ENCODE results near the gene KLHL29. TPM values are rescaled to one million over a fixed set of nuclear protein-coding genes. Genes with fewer than 3 reads are reported as not detected.

Gene KLHL29
- polyA plus RNA-seq, 1 donor from 2014 or later: 42.4 TPM

DNA sequence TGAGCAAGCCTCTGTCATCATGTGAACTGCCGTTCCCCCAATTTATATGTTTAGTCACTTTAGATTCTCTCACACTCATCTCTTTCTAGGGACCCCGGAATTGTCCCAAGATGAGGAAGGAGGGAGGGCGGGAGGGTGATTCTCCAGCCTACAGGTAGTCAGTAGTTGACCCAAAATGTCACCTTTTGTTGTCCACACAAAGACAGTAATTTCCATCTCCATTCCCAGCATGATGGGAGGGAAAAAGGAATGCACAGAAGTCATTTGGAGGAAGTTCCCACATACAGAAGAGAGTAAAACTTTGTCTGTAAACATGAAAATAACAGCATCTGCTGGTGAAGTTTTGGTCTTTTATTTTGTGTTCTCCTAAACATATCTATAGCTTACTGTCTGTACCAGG, 222.9 kb downstream of the KLHL29 start:
- no peaks in the 10 kb centered on the region for H3K9me2 ChIP-seq (ENCODE audit: insufficient read depth, low read length)
- H3K4me2 ChIP-seq (ENCODE audit: low read length): no peak overlapping the region
- no peak overlapping the region for H2AFZ ChIP-seq (ENCODE audit: low read depth, low read length)
- no peaks in the 10 kb centered on the region for H3K36me3 ChIP-seq (ENCODE audit: insufficient read depth, low read length)
- peaks cover 5% of the 10 kb centered on the region for H3K9me3 ChIP-seq (ENCODE audit: low read length)
- H3K79me2 ChIP-seq (replicated peaks; ENCODE audit: insufficient read depth, low read length): no peaks in the 10 kb centered on the region
- H3F3A ChIP-seq (ENCODE audit: insufficient read depth, low read length, poor library complexity, severe bottlenecking): no peaks in the 10 kb centered on the region
- H3K4me3 ChIP-seq (ENCODE audit: low read length): no peak overlapping the region
- no peak for TF ChIP-seq RAD21 (conservative IDR thresholded peaks at IDR 0.05)
- H3K27ac ChIP-seq (ENCODE audit: low read length): no peak overlapping the region
- H4K20me1 ChIP-seq (ENCODE audit: insufficient read depth): no peaks in the 10 kb centered on the region
- no peak overlapping the region for H3K9ac ChIP-seq (ENCODE audit: low read length)
- H3K27me3 ChIP-seq (ENCODE audit: insufficient read depth, low read depth, low read length): no peaks in the 10 kb centered on the region

DNA sequence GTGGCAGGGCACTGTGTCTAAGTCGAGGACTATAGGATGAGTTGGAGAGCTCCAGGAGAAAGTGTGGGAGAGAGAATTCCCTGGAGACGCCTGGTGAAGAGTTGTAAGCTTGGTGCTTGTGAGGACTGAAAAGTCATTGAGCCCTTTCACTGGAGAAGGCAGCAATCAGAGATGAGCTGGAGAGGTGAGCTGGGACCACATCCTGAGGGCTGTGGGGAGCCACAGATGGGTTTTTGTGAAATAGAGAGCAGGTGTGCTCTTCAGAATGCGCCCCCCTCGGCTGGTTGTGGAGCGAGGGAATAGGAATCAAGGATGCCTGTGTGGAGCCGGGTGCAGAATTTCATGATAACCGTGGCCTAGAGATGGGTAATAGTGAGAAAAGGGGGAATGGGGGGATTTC, 224.3 kb downstream of the KLHL29 start:
- H3K27me3 ChIP-seq (ENCODE audit: insufficient read depth, low read depth, low read length): no peaks in the 10 kb centered on the region
- H3K79me2 ChIP-seq (replicated peaks; ENCODE audit: insufficient read depth, low read length): no peaks in the 10 kb centered on the region
- TF ChIP-seq MXI1 (conservative IDR thresholded peaks at IDR 0.05; ENCODE audit: poor library complexity, severe bottlenecking) (no peak), EZH2 (IDR thresholded peaks at IDR 0.05; ENCODE audit: borderline replicate concordance, insufficient read depth, low read length, poor library complexity, severe bottlenecking) (no peak), RAD21 (conservative IDR thresholded peaks at IDR 0.05) (no peak), EP300 (conservative IDR thresholded peaks at IDR 0.05; ENCODE audit: poor library complexity, severe bottlenecking) (no peak), POLR2AphosphoS5 (IDR thresholded peaks at IDR 0.05) (no peak), SMC3 (conservative IDR thresholded peaks at IDR 0.05; ENCODE audit: poor library complexity) (no peak), TAF1 (IDR thresholded peaks at IDR 0.05; ENCODE audit: low read depth) (no peak)
- TF ChIP-seq, protein P1, sequence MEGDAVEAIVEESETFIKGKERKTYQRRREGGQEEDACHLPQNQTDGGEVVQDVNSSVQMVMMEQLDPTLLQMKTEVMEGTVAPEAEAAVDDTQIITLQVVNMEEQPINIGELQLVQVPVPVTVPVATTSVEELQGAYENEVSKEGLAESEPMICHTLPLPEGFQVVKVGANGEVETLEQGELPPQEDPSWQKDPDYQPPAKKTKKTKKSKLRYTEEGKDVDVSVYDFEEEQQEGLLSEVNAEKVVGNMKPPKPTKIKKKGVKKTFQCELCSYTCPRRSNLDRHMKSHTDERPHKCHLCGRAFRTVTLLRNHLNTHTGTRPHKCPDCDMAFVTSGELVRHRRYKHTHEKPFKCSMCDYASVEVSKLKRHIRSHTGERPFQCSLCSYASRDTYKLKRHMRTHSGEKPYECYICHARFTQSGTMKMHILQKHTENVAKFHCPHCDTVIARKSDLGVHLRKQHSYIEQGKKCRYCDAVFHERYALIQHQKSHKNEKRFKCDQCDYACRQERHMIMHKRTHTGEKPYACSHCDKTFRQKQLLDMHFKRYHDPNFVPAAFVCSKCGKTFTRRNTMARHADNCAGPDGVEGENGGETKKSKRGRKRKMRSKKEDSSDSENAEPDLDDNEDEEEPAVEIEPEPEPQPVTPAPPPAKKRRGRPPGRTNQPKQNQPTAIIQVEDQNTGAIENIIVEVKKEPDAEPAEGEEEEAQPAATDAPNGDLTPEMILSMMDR (IDR thresholded peaks at IDR 0.05; ENCODE audit: poor library complexity, severe bottlenecking): no peak
- TF ChIP-seq, protein P2, sequence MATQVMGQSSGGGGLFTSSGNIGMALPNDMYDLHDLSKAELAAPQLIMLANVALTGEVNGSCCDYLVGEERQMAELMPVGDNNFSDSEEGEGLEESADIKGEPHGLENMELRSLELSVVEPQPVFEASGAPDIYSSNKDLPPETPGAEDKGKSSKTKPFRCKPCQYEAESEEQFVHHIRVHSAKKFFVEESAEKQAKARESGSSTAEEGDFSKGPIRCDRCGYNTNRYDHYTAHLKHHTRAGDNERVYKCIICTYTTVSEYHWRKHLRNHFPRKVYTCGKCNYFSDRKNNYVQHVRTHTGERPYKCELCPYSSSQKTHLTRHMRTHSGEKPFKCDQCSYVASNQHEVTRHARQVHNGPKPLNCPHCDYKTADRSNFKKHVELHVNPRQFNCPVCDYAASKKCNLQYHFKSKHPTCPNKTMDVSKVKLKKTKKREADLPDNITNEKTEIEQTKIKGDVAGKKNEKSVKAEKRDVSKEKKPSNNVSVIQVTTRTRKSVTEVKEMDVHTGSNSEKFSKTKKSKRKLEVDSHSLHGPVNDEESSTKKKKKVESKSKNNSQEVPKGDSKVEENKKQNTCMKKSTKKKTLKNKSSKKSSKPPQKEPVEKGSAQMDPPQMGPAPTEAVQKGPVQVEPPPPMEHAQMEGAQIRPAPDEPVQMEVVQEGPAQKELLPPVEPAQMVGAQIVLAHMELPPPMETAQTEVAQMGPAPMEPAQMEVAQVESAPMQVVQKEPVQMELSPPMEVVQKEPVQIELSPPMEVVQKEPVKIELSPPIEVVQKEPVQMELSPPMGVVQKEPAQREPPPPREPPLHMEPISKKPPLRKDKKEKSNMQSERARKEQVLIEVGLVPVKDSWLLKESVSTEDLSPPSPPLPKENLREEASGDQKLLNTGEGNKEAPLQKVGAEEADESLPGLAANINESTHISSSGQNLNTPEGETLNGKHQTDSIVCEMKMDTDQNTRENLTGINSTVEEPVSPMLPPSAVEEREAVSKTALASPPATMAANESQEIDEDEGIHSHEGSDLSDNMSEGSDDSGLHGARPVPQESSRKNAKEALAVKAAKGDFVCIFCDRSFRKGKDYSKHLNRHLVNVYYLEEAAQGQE (IDR thresholded peaks at IDR 0.05; ENCODE audit: borderline replicate concordance): no peak
- no peaks in the 10 kb centered on the region for H3F3A ChIP-seq (ENCODE audit: insufficient read depth, low read length, poor library complexity, severe bottlenecking)
- peaks cover 5% of the 10 kb centered on the region for H3K9me3 ChIP-seq (ENCODE audit: low read length)
- no peak overlapping the region for H3K4me3 ChIP-seq (ENCODE audit: low read length)
- H3K36me3 ChIP-seq (ENCODE audit: insufficient read depth, low read length): no peaks in the 10 kb centered on the region
- no peak overlapping the region for H3K4me2 ChIP-seq (ENCODE audit: low read length)
- H3K9me2 ChIP-seq (ENCODE audit: insufficient read depth, low read length): no peaks in the 10 kb centered on the region
- no peak overlapping the region for H2AFZ ChIP-seq (ENCODE audit: low read depth, low read length)
- no peaks in the 10 kb centered on the region for H4K20me1 ChIP-seq (ENCODE audit: insufficient read depth)
- H3K9ac ChIP-seq (ENCODE audit: low read length): no peak overlapping the region
- no peak overlapping the region for H3K27ac ChIP-seq (ENCODE audit: low read length)

DNA sequence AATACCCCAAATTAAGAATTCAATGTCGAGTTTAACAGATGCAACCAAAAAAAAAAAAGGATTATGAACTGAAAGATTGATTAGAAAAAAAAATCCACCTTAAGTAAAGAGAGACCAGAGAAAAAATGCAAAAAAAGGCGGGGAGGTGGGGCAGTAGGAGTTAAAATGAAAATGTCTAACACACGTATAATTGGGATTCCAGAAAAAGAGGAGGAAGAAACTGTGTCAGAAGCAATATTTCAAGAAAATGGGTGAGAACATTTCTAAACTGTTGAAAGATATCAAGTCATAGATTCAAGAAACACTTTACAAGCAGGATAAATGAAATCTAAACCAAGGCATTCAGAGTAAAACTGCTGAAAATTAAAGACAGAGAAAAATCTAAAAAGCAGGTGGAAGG, 226.9 kb downstream of the KLHL29 start:
- no peak overlapping the region for H3K4me2 ChIP-seq (ENCODE audit: low read length)
- H3F3A ChIP-seq (ENCODE audit: insufficient read depth, low read length, poor library complexity, severe bottlenecking): no peaks in the 10 kb centered on the region
- H3K9ac ChIP-seq (ENCODE audit: low read length): no peak overlapping the region
- H3K27me3 ChIP-seq (ENCODE audit: insufficient read depth, low read depth, low read length): no peaks in the 10 kb centered on the region
- H3K36me3 ChIP-seq (ENCODE audit: insufficient read depth, low read length): no peaks in the 10 kb centered on the region
- no peak overlapping the region for H3K4me3 ChIP-seq (ENCODE audit: low read length)
- H4K20me1 ChIP-seq (ENCODE audit: insufficient read depth): no peaks in the 10 kb centered on the region
- TF ChIP-seq TAF1 (IDR thresholded peaks at IDR 0.05; ENCODE audit: low read depth): no peak
- no peak for TF ChIP-seq RAD21 (conservative IDR thresholded peaks at IDR 0.05)
- TF ChIP-seq, protein P1 (IDR thresholded peaks at IDR 0.05; ENCODE audit: poor library complexity, severe bottlenecking): no peak
- H3K9me2 ChIP-seq (ENCODE audit: insufficient read depth, low read length): no peaks in the 10 kb centered on the region
- H3K79me2 ChIP-seq (replicated peaks; ENCODE audit: insufficient read depth, low read length): no peaks in the 10 kb centered on the region
- no peak overlapping the region for H2AFZ ChIP-seq (ENCODE audit: low read depth, low read length)
- H3K27ac ChIP-seq (ENCODE audit: low read length): no peak overlapping the region
- H3K9me3 ChIP-seq (ENCODE audit: low read length): peaks cover 5% of the 10 kb centered on the region
